ENCODE data around the gene DCTD. TPM values are rescaled to one million over a fixed set of nuclear protein-coding genes. Genes with fewer than 3 reads are reported as not detected.

The DCTD gene
- total and polyA plus RNA-seq, 2 of the 13 experiments (the other 11 are each of a cell fraction or from before 2014, with no cell fraction given): 85.1 to 95.3 TPM

DNA sequence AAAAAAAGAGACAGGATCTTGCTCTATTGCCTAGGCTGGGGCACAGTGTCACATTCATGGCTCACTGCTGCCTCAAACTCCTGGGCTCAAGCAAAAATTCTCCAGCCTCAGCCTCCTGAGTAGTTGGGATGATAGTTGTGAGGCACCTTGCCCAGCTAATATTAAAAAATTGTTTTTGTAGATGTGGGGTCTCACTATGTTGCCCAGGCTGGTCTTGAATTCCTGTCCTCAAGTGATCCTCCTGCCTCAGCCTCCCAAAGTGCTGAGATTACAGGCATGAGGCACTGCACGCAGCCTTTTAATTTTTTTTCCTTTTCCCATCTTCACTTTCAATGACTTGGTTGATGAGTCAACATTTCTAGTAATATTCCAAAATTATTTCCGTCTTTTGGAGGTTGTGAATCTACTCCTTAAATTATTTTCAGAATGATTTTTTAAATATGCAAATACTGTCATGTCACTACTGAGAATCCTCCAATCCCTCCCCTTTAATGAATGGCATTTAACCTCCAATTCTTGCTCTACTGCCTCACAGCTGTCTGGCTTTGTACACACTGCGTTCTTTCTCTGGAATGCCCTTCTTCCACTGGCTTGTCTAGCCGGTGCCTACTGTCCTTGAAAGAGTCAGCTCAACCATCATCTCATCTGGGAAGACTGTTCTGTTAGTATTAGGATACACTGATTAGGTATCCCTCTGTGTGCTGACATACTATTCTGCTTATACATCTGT lies 27.5 kb upstream of the DCTD start:
- DNase-seq (ENCODE audit: low spot score): no peak
- Histone ChIP-seq H3K4me2 (ENCODE audit: low read depth, low read length) (no peak overlapping the region), H3K36me3 (replicated peaks in 1 of 2; ENCODE audit: control insufficient read depth in 1 of 2, insufficient read depth in 2 of 2, low read length in 2 of 2) (no peaks in the 10 kb centered on the region), H3K27me3 (ENCODE audit: control insufficient read depth in 1 of 2, insufficient read depth in 2 of 2, low read length in 2 of 2) (no peaks in the 10 kb centered on the region; a peak in 1 of 5 replicates), H2AFZ (ENCODE audit: low read length) (no peak overlapping the region), H3K27ac (ENCODE audit: extremely low read length, insufficient read depth, low read length) (no peak overlapping the region), H3K4me3 (replicated peaks in 1 of 3; ENCODE audit: insufficient read depth in 1 of 3, low read depth in 2 of 3, low read length in 3 of 3) (no peak overlapping the region), H3K4me1 (ENCODE audit: insufficient read depth, low read length) (no peaks in the 10 kb centered on the region), H3K9ac (ENCODE audit: insufficient read depth, low read depth, low read length) (no peak overlapping the region), H3K9me3 (ENCODE audit: low read length) (no peaks in the 10 kb centered on the region), H4K20me1 (ENCODE audit: insufficient read depth, low read length) (no peaks in the 10 kb centered on the region), H3K79me2 (ENCODE audit: insufficient read depth, low read length) (no peaks in the 10 kb centered on the region)
- intact Hi-C loops (cut with micrococcal nuclease; ENCODE audit: unreplicated experiment) (no loop called here), in situ Hi-C loops (cut with HindIII; ENCODE audit: extremely low pct_ligation_motif_present, low pct_unique_long_range_greater_than_20kb) (no loop called here)
- no peak for ATAC-seq
- WGBS (ENCODE audit: low lambda C conversion rate): 21% methylated on average over 4 of the region's 4 CpGs
- CTCF ChIA-PET (ENCODE audit: low intra/inter-chr PET ratio, low total read pairs): no interaction called here
- FAIRE-seq: no peak
- no TSS peak for BruUV-seq (replicated peaks)
- POLR2A ChIA-PET: no interaction called here
- TF ChIP-seq ONECUT2 (CRISPR knock-in tag; IDR thresholded peaks at IDR 0.05): no peak
- no peak for TF ChIP-seq PHF21A (CRISPR knock-in tag; IDR thresholded peaks at IDR 0.05)
- TF ChIP-seq ZZZ3 (CRISPR knock-in tag; IDR thresholded peaks at IDR 0.05; ENCODE audit: borderline replicate concordance): no peak
- no peak for TF ChIP-seq HMG20B (CRISPR knock-in tag; conservative IDR thresholded peaks at IDR 0.05)
- no peak for TF ChIP-seq HOXA9 (CRISPR knock-in tag; IDR thresholded peaks at IDR 0.05; ENCODE audit: borderline replicate concordance)
- no peak for TF ChIP-seq NFKB2 (CRISPR knock-in tag; IDR thresholded peaks at IDR 0.05; ENCODE audit: borderline replicate concordance)
- TF ChIP-seq, protein P1, sequence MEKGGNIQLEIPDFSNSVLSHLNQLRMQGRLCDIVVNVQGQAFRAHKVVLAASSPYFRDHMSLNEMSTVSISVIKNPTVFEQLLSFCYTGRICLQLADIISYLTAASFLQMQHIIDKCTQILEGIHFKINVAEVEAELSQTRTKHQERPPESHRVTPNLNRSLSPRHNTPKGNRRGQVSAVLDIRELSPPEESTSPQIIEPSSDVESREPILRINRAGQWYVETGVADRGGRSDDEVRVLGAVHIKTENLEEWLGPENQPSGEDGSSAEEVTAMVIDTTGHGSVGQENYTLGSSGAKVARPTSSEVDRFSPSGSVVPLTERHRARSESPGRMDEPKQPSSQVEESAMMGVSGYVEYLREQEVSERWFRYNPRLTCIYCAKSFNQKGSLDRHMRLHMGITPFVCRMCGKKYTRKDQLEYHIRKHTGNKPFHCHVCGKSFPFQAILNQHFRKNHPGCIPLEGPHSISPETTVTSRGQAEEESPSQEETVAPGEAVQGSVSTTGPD (CRISPR knock-in tag; IDR thresholded peaks at IDR 0.05): no peak
- TF ChIP-seq ZNF30 (CRISPR knock-in tag; IDR thresholded peaks at IDR 0.05): no peak
- TF ChIP-seq PTBP1 (IDR thresholded peaks at IDR 0.05; ENCODE audit: low read depth, low read length, poor library complexity, severe bottlenecking): no peak
- no peak for TF ChIP-seq RARA (CRISPR knock-in tag; IDR thresholded peaks at IDR 0.05)
- TF ChIP-seq TRIM22 (IDR thresholded peaks at IDR 0.05): no peak
- no peak for TF ChIP-seq FOSL1 (CRISPR knock-in tag; IDR thresholded peaks at IDR 0.05; ENCODE audit: borderline replicate concordance)
- TF ChIP-seq DNMT3B (CRISPR knock-in tag; conservative IDR thresholded peaks at IDR 0.05): no peak
- no peak for TF ChIP-seq STAG1 (CRISPR knock-in tag; IDR thresholded peaks at IDR 0.05)
- no peak for TF ChIP-seq CENPT (CRISPR knock-in tag; IDR thresholded peaks at IDR 0.05; ENCODE audit: low read depth)
- no peak for TF ChIP-seq ZNF337 (CRISPR knock-in tag; IDR thresholded peaks at IDR 0.05; ENCODE audit: borderline replicate concordance, low read depth)
- TF ChIP-seq PRDM10 (CRISPR knock-in tag; IDR thresholded peaks at IDR 0.05; ENCODE audit: low read depth): no peak

All from HepG2 (cell line).